HG03066 (cell line): ENCODE results near the gene PCYT2.

Experiments
- ATAC-seq: cut with Tn5 transposase; IDR thresholded peaks from one replicate; pipeline ENCODE4 v1.9.1; 2021; ENCODE audit warnings: low read depth; ENCODE audit not compliant: unreplicated experiment

The PCYT2 gene

GRCh38 chr17:81877569-81877968 lies 33.6 kb downstream of the PCYT2 start:
- no peak for ATAC-seq

- peak; percentile 43 for ATAC-seq
Measured at GRCh38 chr17:81871387-81872230, 39.6 kb downstream of the PCYT2 start.

GRCh38 chr17:81870981-81871386 lies 40.2 kb downstream of the PCYT2 start, which contains the start of gene ARHGDIA:
TSS of gene ARHGDIA (minus strand) at chr17:81871337. CDS start at chr17:81869930, 1,407 bp downstream.
- peak; percentile 19 for ATAC-seq

GRCh38 chr17:81870131-81870980 lies 40.8 kb downstream of the PCYT2 start:
- peak; percentile 10 for ATAC-seq

- ATAC-seq = no peak
Measured at GRCh38 chr17:81869221-81870130, 41.7 kb downstream of the PCYT2 start.

GRCh38 chr17:81868674-81869220 lies 42.5 kb downstream of the PCYT2 start:
- ATAC-seq = no peak

GRCh38 chr17:81867991-81868673 lies 43.1 kb downstream of the PCYT2 start:
- ATAC-seq = no peak

GRCh38 chr17:81867170-81867990 lies 43.8 kb downstream of the PCYT2 start:
- ATAC-seq = no peak

- no peak for ATAC-seq
Measured at GRCh38 chr17:81866440-81867169, 44.6 kb downstream of the PCYT2 start.

GRCh38 chr17:81865733-81866439 lies 45.3 kb downstream of the PCYT2 start:
- no peak for ATAC-seq

- no peak for ATAC-seq
Measured at GRCh38 chr17:81865358-81865732, 45.9 kb downstream of the PCYT2 start.

GRCh38 chr17:81863833-81864768 lies 47.1 kb downstream of the PCYT2 start:
- ATAC-seq = no peak

GRCh38 chr17:81863123-81863675 lies 48.0 kb downstream of the PCYT2 start:
- ATAC-seq = no peak

GRCh38 chr17:81860756-81861568 lies 50.2 kb downstream of the PCYT2 start:
- ATAC-seq = peak; percentile 69
